22Rv1 (cell line): ENCODE results near the gene DKKL1.

ENCODE experiments used
- ZFX ChIP-seq: fragments of 450-650 bp; IDR thresholded peaks from 2 replicates; pipeline ENCODE4 v1.6.1; 2017; ENCODE audit warnings: antibody characterized with exemption, borderline replicate concordance
- TF ChIP-seq, protein P1 (sequence below): fragments of 450-650 bp; IDR thresholded peaks from 2 replicates; pipeline ENCODE4 v1.5.1; 2017; ENCODE audit warnings: mild to moderate bottlenecking

DNA sequence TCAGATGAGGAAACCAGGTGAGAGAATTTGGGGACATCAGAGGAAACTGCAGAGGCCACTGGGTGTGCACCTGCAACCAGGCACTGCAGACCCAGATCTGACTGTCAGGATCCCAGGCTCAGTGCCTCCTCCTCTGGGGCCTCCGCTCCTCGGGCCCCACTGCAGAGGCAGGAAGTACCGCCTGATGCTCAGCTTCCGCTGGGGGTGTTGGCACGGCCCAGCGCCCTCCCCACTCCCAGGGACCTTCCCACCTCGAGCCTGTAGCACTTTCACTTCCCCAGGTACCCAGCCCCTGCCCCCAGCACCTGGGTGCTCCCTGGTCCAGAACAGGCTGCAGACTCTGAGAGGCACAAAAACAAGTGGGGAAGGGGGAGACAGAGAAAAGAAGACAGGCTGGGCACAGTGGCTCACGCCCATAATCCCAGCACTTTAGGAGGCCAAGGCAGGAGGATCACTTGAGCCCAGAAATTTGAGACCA lies 29.8 kb upstream of the DKKL1 start:
- TF ChIP-seq, protein P1, sequence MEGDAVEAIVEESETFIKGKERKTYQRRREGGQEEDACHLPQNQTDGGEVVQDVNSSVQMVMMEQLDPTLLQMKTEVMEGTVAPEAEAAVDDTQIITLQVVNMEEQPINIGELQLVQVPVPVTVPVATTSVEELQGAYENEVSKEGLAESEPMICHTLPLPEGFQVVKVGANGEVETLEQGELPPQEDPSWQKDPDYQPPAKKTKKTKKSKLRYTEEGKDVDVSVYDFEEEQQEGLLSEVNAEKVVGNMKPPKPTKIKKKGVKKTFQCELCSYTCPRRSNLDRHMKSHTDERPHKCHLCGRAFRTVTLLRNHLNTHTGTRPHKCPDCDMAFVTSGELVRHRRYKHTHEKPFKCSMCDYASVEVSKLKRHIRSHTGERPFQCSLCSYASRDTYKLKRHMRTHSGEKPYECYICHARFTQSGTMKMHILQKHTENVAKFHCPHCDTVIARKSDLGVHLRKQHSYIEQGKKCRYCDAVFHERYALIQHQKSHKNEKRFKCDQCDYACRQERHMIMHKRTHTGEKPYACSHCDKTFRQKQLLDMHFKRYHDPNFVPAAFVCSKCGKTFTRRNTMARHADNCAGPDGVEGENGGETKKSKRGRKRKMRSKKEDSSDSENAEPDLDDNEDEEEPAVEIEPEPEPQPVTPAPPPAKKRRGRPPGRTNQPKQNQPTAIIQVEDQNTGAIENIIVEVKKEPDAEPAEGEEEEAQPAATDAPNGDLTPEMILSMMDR: no peak
- TF ChIP-seq ZFX: no peak
